Duodenal mucosa (tissue), 2 donors: ENCODE results near the gene MEF2A.

Experiments
- H3K27ac ChIP-seq: one replicate; pipeline ENCODE4 v1.7.0; 2013; ENCODE audit warnings: low read depth, low read length
- H3K27me3 ChIP-seq, 2 donors: one replicate each; pipeline ENCODE4 v1.7.0; 2013; ENCODE audit warnings: low read length in 2 of 2, control low read depth in 1 of 2; ENCODE audit not compliant: insufficient read depth in 2 of 2, control insufficient read depth in 1 of 2
- H3K36me3 ChIP-seq, 2 donors: one replicate each; pipeline ENCODE4 v1.7.0; 2013; ENCODE audit warnings: low read length in 2 of 2, control low read depth in 1 of 2; ENCODE audit not compliant: insufficient read depth in 2 of 2, control insufficient read depth in 1 of 2
- H3K4me1 ChIP-seq, 2 donors: one replicate each; pipeline ENCODE4 v1.7.0; 2013; ENCODE audit warnings: low read length in 2 of 2, control low read depth in 1 of 2; ENCODE audit not compliant: insufficient read depth in 2 of 2, control insufficient read depth in 1 of 2
- H3K4me3 ChIP-seq, 2 donors: one replicate each; pipeline ENCODE4 v1.7.0; 2013; ENCODE audit warnings: low read length in 2 of 2, low read depth in 1 of 2
- H3K9ac ChIP-seq, 2 donors: one replicate each; pipeline ENCODE4 v1.7.0; 2013; ENCODE audit warnings: low read length in 2 of 2, low read depth in 1 of 2
- H3K9me3 ChIP-seq, 2 donors: one replicate each; pipeline ENCODE4 v1.7.0; 2013; ENCODE audit warnings: low read length in 2 of 2, control low read depth in 1 of 2; ENCODE audit not compliant: control insufficient read depth in 1 of 2

MEF2A gene

GRCh38 chr15:99598296-99598695, 32.5 kb downstream of the MEF2A start:
- Histone ChIP-seq H3K27me3 (no peaks in the 10 kb centered on the region), H3K4me3 (no peak overlapping the region), H3K9me3 (no peaks in the 10 kb centered on the region), H3K27ac (no peak overlapping the region), H3K4me1 (peaks cover 0 to 5% of the 10 kb centered on the region in 2 donors), H3K36me3 (peaks cover 0 to 4% of the 10 kb centered on the region in 2 donors), H3K9ac (no peak overlapping the region)

- H3K27ac ChIP-seq: no peak overlapping the region
- H3K9me3 ChIP-seq: no peaks in the 10 kb centered on the region
- H3K9ac ChIP-seq: no peak overlapping the region
- peaks cover 0 to 5% of the 10 kb centered on the region in 2 donors for H3K4me1 ChIP-seq
- H3K4me3 ChIP-seq: no peak overlapping the region
- peaks cover 0 to 4% of the 10 kb centered on the region in 2 donors for H3K36me3 ChIP-seq
- no peaks in the 10 kb centered on the region for H3K27me3 ChIP-seq
Measured at GRCh38 chr15:99603828-99604227, 38.0 kb downstream of the MEF2A start.

GRCh38 chr15:99604865-99605264, 39.1 kb downstream of the MEF2A start:
- Histone ChIP-seq H3K9me3 (no peaks in the 10 kb centered on the region), H3K9ac (no peak overlapping the region), H3K4me3 (no peak overlapping the region), H3K36me3 (peaks cover 0 to 3% of the 10 kb centered on the region in 2 donors), H3K4me1 (peaks cover 0 to 5% of the 10 kb centered on the region in 2 donors), H3K27ac (no peak overlapping the region), H3K27me3 (no peaks in the 10 kb centered on the region)

- H3K4me1 ChIP-seq: peaks cover 0 to 5% of the 10 kb centered on the region in 2 donors
- H3K27ac ChIP-seq: no peak overlapping the region
- H3K9me3 ChIP-seq: no peaks in the 10 kb centered on the region
- no peak overlapping the region for H3K9ac ChIP-seq
- H3K27me3 ChIP-seq: no peaks in the 10 kb centered on the region
- no peaks in the 10 kb centered on the region for H3K36me3 ChIP-seq
- no peak overlapping the region for H3K4me3 ChIP-seq
Measured at GRCh38 chr15:99605490-99605931, 39.7 kb downstream of the MEF2A start.

GRCh38 chr15:99605990-99606389, 40.2 kb downstream of the MEF2A start:
- no peaks in the 10 kb centered on the region for H3K9me3 ChIP-seq
- no peaks in the 10 kb centered on the region for H3K27me3 ChIP-seq
- no peaks in the 10 kb centered on the region for H3K36me3 ChIP-seq
- H3K4me1 ChIP-seq: peaks cover 0 to 5% of the 10 kb centered on the region in 2 donors
- no peak overlapping the region for H3K4me3 ChIP-seq
- no peak overlapping the region for H3K27ac ChIP-seq
- no peak overlapping the region for H3K9ac ChIP-seq

GRCh38 chr15:99606646-99607045, 40.9 kb downstream of the MEF2A start:
- H3K27ac ChIP-seq: no peak overlapping the region
- H3K4me3 ChIP-seq: no peak overlapping the region
- H3K4me1 ChIP-seq: peaks cover 0 to 5% of the 10 kb centered on the region in 2 donors
- no peaks in the 10 kb centered on the region for H3K9me3 ChIP-seq
- H3K27me3 ChIP-seq: no peaks in the 10 kb centered on the region
- no peaks in the 10 kb centered on the region for H3K36me3 ChIP-seq
- no peak overlapping the region for H3K9ac ChIP-seq

- no peaks in the 10 kb centered on the region for H3K36me3 ChIP-seq
- no peak overlapping the region for H3K9ac ChIP-seq
- H3K4me3 ChIP-seq: no peak overlapping the region
- no peaks in the 10 kb centered on the region for H3K9me3 ChIP-seq
- no peak overlapping the region for H3K27ac ChIP-seq
- peaks cover 25 to 29% of the 10 kb centered on the region in 2 donors for H3K4me1 ChIP-seq
- H3K27me3 ChIP-seq: no peaks in the 10 kb centered on the region
Measured at GRCh38 chr15:99613481-99613880, 47.7 kb downstream of the MEF2A start.

- peaks cover 25 to 29% of the 10 kb centered on the region in 2 donors for H3K4me1 ChIP-seq
- no peaks in the 10 kb centered on the region for H3K9me3 ChIP-seq
- H3K9ac ChIP-seq: no peak overlapping the region
- H3K36me3 ChIP-seq: no peaks in the 10 kb centered on the region
- peak overlapping the region; percentile 35 for H3K27ac ChIP-seq
- H3K27me3 ChIP-seq: no peaks in the 10 kb centered on the region
- H3K4me3 ChIP-seq: no peak overlapping the region
Measured at GRCh38 chr15:99613887-99614647, 48.3 kb downstream of the MEF2A start.

GRCh38 chr15:99614749-99615288, 49.0 kb downstream of the MEF2A start:
- H3K4me3 ChIP-seq: no peak overlapping the region
- no peaks in the 10 kb centered on the region for H3K36me3 ChIP-seq
- no peaks in the 10 kb centered on the region for H3K9me3 ChIP-seq
- H3K27me3 ChIP-seq: no peaks in the 10 kb centered on the region
- H3K4me1 ChIP-seq: peaks cover 25 to 29% of the 10 kb centered on the region in 2 donors
- H3K27ac ChIP-seq: peak overlapping the region; percentile 35
- H3K9ac ChIP-seq: no peak overlapping the region

GRCh38 chr15:99615460-99615859, 49.7 kb downstream of the MEF2A start:
- no peaks in the 10 kb centered on the region for H3K9me3 ChIP-seq
- peaks cover 25 to 29% of the 10 kb centered on the region in 2 donors for H3K4me1 ChIP-seq
- H3K4me3 ChIP-seq: no peak overlapping the region
- H3K9ac ChIP-seq: no peak overlapping the region
- H3K27me3 ChIP-seq: no peaks in the 10 kb centered on the region
- no peaks in the 10 kb centered on the region for H3K36me3 ChIP-seq
- H3K27ac ChIP-seq: no peak overlapping the region
